HepG2 (cell line): ENCODE measurements around the gene TNNI3K.

ENCODE experiments used
- CBX5 ChIP-seq: sonication (generic); formaldehyde crosslinking; IDR thresholded peaks from 2 replicates; pipeline ENCODE4 v1.4.0; 2020; ENCODE audit warnings: missing genetic modification reagents, borderline replicate concordance
- CHD4 ChIP-seq: fragments of 200-600 bp; sonication (generic); IDR thresholded peaks from 2 replicates; pipeline ENCODE4 v1.7.0; 2017; ENCODE audit warnings: mild to moderate bottlenecking, low read length, borderline replicate concordance
- POLR2AphosphoS5 ChIP-seq: IDR thresholded peaks from 2 replicates; pipeline ENCODE4 v1.6.1; 2012; ENCODE audit warnings: low read depth, low read length
- SP140L ChIP-seq: sonication (generic); formaldehyde crosslinking; IDR thresholded peaks from 2 replicates; pipeline ENCODE4 v1.4.0; 2020; ENCODE audit warnings: missing genetic modification reagents, borderline replicate concordance
- XRCC5 ChIP-seq: fragments of 200-400 bp; formaldehyde crosslinking; optimal IDR thresholded peaks from 2 replicates; pipeline ENCODE3; 2017; ENCODE audit warnings: mild to moderate bottlenecking, low read length
- ZNF17 ChIP-seq: sonication (generic); formaldehyde crosslinking; IDR thresholded peaks from 2 replicates; pipeline ENCODE4 v1.5.0; 2020; ENCODE audit warnings: mild to moderate bottlenecking, missing genetic modification reagents
- ZNF292 ChIP-seq: sonication (generic); formaldehyde crosslinking; IDR thresholded peaks from 2 replicates; pipeline ENCODE4 v1.8.1; 2022; ENCODE audit warnings: mild to moderate bottlenecking, low read depth, missing genetic modification reagents, borderline replicate concordance
- ZNF577 ChIP-seq: sonication (generic); formaldehyde crosslinking; IDR thresholded peaks from 2 replicates; pipeline ENCODE4 v1.4.0; 2020; ENCODE audit warnings: mild to moderate bottlenecking, low read depth, missing genetic modification reagents, borderline replicate concordance
- TF ChIP-seq, protein P1 (sequence below): sonication (generic); formaldehyde crosslinking; conservative IDR thresholded peaks from 2 replicates; pipeline ENCODE4 v1.4.0; 2020; ENCODE audit warnings: missing genetic modification reagents

DNA sequence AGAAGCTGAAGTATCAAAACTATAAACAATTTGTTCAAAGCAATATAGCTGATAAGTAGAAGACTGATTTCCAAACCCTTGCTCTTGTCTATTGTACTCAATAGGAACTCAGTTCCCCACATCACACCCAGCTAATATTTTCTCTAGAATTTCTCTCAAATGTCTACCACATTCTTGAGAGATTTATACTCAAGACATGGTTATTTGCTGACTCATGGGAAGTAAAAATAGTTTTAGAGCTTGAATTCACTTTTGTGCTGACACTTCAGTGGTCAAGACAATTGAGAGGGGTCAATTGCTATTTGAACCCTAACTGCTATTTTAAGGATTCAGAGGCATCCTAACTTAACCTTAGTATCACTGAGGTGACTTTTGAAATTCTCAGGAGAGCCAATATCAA lies 99.0 kb downstream of the TNNI3K start:
- TF ChIP-seq, protein P1, sequence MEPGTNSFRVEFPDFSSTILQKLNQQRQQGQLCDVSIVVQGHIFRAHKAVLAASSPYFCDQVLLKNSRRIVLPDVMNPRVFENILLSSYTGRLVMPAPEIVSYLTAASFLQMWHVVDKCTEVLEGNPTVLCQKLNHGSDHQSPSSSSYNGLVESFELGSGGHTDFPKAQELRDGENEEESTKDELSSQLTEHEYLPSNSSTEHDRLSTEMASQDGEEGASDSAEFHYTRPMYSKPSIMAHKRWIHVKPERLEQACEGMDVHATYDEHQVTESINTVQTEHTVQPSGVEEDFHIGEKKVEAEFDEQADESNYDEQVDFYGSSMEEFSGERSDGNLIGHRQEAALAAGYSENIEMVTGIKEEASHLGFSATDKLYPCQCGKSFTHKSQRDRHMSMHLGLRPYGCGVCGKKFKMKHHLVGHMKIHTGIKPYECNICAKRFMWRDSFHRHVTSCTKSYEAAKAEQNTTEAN (CRISPR knock-in tag), result no peak
- TF ChIP-seq ZNF577 (CRISPR knock-in tag) (no peak), ZNF292 (CRISPR knock-in tag) (no peak), XRCC5 (no peak), ZNF17 (no peak), CBX5 (no peak), SP140L (CRISPR knock-in tag) (no peak), POLR2AphosphoS5 (no peak), CHD4 (no peak)
